IMR-90 (cell line): Measurements from ENCODE around the gene MAMLD1. TPM values are rescaled to one million over a fixed set of nuclear protein-coding genes. Genes with fewer than 3 reads are reported as not detected.

Experiments
- ATAC-seq: fragments of 200-7000 bp; cut with Tn5 transposase; 2 replicates; pipeline ENCODE4 v1.9.1; 2020; ENCODE audit warnings: low read depth, mild to moderate bottlenecking, moderate library complexity
- BruUV-seq: library from RNA; stranded (reverse); fragments of 400-500 nt; replicated peaks from 2 replicates; lab custom pipeline; 2021; lab: Mats Ljungman, UMichigan
- CTCF ChIA-PET: fragments of 300-600 bp; formaldehyde crosslinking; extraction: SDS; loops from one replicate; lab custom pipeline; 2021; ENCODE audit warnings: antibody characterized with exemption; lab: Yijun Ruan, JAX
- POLR2A ChIA-PET: fragments of 300-600 bp; sonication (Branson Sonifier 250); formaldehyde crosslinking; loops from one replicate; lab custom pipeline; 2022; ENCODE audit warnings: antibody characterized with exemption; ENCODE audit not compliant: unreplicated experiment; lab: Charles Lee
- DNase-seq: peaks from one replicate; pipeline ENCODE4 v3.0.0; 2013
- H2AFZ ChIP-seq: replicated peaks from 2 replicates; pipeline ENCODE3; 2013; ENCODE audit warnings: low read length, mild to moderate bottlenecking; ENCODE audit not compliant: poor library complexity
- H2AK5ac ChIP-seq: 2 replicates; pipeline ENCODE4 v1.6.1; 2013; ENCODE audit warnings: low read depth, low read length, inconsistent platforms
- H2AK9ac ChIP-seq: replicated peaks from 2 replicates; pipeline ENCODE3; 2013; ENCODE audit warnings: mild to moderate bottlenecking, low read depth, low read length, moderate library complexity; ENCODE audit not compliant: poor library complexity
- H2BK120ac ChIP-seq: 2 replicates; pipeline ENCODE4 v1.6.1; 2013; ENCODE audit warnings: low read depth, low read length, inconsistent platforms
- H2BK15ac ChIP-seq: 3 replicates; pipeline ENCODE4 v1.6.1; 2013; ENCODE audit warnings: low read depth, low read length, inconsistent platforms
- H2BK20ac ChIP-seq: 2 replicates; pipeline ENCODE4 v1.6.1; 2013; ENCODE audit warnings: low read depth, mild to moderate bottlenecking, inconsistent platforms, low read length, moderate library complexity
- H2BK5ac ChIP-seq: 2 replicates; pipeline ENCODE4 v1.6.1; 2013; ENCODE audit warnings: mild to moderate bottlenecking, low read depth, low read length, inconsistent platforms; ENCODE audit not compliant: poor library complexity, severe bottlenecking
- H3K14ac ChIP-seq: replicated peaks from 2 replicates; pipeline ENCODE4 v1.6.1; 2013; ENCODE audit warnings: low read depth, low read length, inconsistent platforms
- H3K18ac ChIP-seq: 2 replicates; pipeline ENCODE4 v1.6.1; 2013; ENCODE audit warnings: low read depth, low read length, control low read depth
- H3K23ac ChIP-seq: 2 replicates; pipeline ENCODE4 v1.6.1; 2013; ENCODE audit warnings: low read depth, low read length, inconsistent platforms
- H3K27ac ChIP-seq: 2 replicates; pipeline ENCODE4 v1.5.1; 2013; ENCODE audit warnings: mild to moderate bottlenecking, control low read depth, low read length; ENCODE audit not compliant: insufficient read depth
- H3K27me3 ChIP-seq: 2 replicates; pipeline ENCODE4 v1.6.1; 2013; ENCODE audit warnings: low read length; ENCODE audit not compliant: control insufficient read depth, insufficient read depth
- H3K36me3 ChIP-seq: 2 replicates; pipeline ENCODE4 v1.6.1; 2013; ENCODE audit warnings: low read length, mixed read lengths; ENCODE audit not compliant: control insufficient read depth, insufficient read depth
- H3K4ac ChIP-seq: 2 replicates; pipeline ENCODE4 v1.6.1; 2013; ENCODE audit warnings: low read depth, low read length, inconsistent platforms
- H3K4me1 ChIP-seq: 2 replicates; pipeline ENCODE4 v1.6.1; 2013; ENCODE audit warnings: low read length, mixed read lengths; ENCODE audit not compliant: control insufficient read depth, insufficient read depth
- H3K4me2 ChIP-seq: 2 replicates; pipeline ENCODE4 v1.6.1; 2013; ENCODE audit warnings: low read depth, mild to moderate bottlenecking, control low read depth, low read length, moderate library complexity
- H3K4me3 ChIP-seq: 2 replicates; pipeline ENCODE4 v1.5.1; 2013; ENCODE audit warnings: low read depth, mild to moderate bottlenecking, control low read depth, low read length, moderate library complexity; ENCODE audit not compliant: insufficient read depth
- H3K56ac ChIP-seq: 2 replicates; pipeline ENCODE4 v1.6.1; 2013; ENCODE audit warnings: low read length, inconsistent platforms; ENCODE audit not compliant: insufficient read depth; ENCODE audit errors: extremely low read depth
- H3K79me1 ChIP-seq, 2 experiments: 2 replicates each; pipeline ENCODE4 v1.6.1; 2013; ENCODE audit warnings: low read length in 2 of 2, inconsistent platforms in 1 of 2, low read depth in 1 of 2
- H3K9ac ChIP-seq: 2 replicates; pipeline ENCODE4 v1.6.1; 2013; ENCODE audit warnings: low read depth, low read length, control low read depth
- H3K9me1 ChIP-seq: 2 replicates; pipeline ENCODE4 v1.6.1; 2013; ENCODE audit warnings: low read length, inconsistent platforms; ENCODE audit not compliant: insufficient read depth
- H3K9me3 ChIP-seq: 2 replicates; pipeline ENCODE4 v1.6.1; 2013; ENCODE audit warnings: low read length; ENCODE audit not compliant: control insufficient read depth, insufficient read depth
- H4K20me1 ChIP-seq: 2 replicates; pipeline ENCODE4 v1.6.1; 2013; ENCODE audit warnings: low read length, inconsistent platforms; ENCODE audit not compliant: insufficient read depth
- H4K5ac ChIP-seq: 2 replicates; pipeline ENCODE4 v1.6.1; 2013; ENCODE audit warnings: mild to moderate bottlenecking, low read depth, low read length, control low read depth
- H4K8ac ChIP-seq, 2 experiments: 2 replicates each; pipeline ENCODE4 v1.6.1; 2013; ENCODE audit warnings: low read depth in 2 of 2, low read length in 2 of 2, control low read depth in 1 of 2, inconsistent platforms in 1 of 2
- H4K91ac ChIP-seq: 2 replicates; pipeline ENCODE4 v1.6.1; 2013; ENCODE audit warnings: low read depth, low read length, inconsistent platforms; ENCODE audit not compliant: insufficient read depth
- BHLHE40 ChIP-seq: fragments of 150-350 bp; IDR thresholded peaks from 2 replicates; pipeline ENCODE4 v1.6.1; 2016; ENCODE audit warnings: mild to moderate bottlenecking, low read depth, low read length
- CEBPB ChIP-seq: IDR thresholded peaks from 2 replicates; pipeline ENCODE4 v1.6.1; 2012; ENCODE audit warnings: low read depth, low read length, improper control_type of control experiment
- CHD1 ChIP-seq: IDR thresholded peaks from 2 replicates; pipeline ENCODE4 v1.6.1; 2012; ENCODE audit warnings: low read depth, low read length, improper control_type of control experiment
- CTCF ChIP-seq: conservative IDR thresholded peaks from 2 replicates; pipeline ENCODE4 v1.5.1; 2012; ENCODE audit warnings: mild to moderate bottlenecking, low read depth, low read length, improper control_type of control experiment
- FOS ChIP-seq: fragments of 150-350 bp; IDR thresholded peaks from 2 replicates; pipeline ENCODE4 v1.6.1; 2016; ENCODE audit warnings: low read depth, low read length
- MAZ ChIP-seq: IDR thresholded peaks from 2 replicates; pipeline ENCODE4 v1.6.1; 2012; ENCODE audit warnings: low read depth, mild to moderate bottlenecking, low read length, improper control_type of control experiment, moderate library complexity, borderline replicate concordance
- MXI1 ChIP-seq: IDR thresholded peaks from 2 replicates; pipeline ENCODE4 v1.6.1; 2012; ENCODE audit warnings: low read depth, mild to moderate bottlenecking, low read length, moderate library complexity, borderline replicate concordance
- NFE2L2 ChIP-seq: fragments of 150-350 bp; IDR thresholded peaks from 2 replicates; pipeline ENCODE4 v1.6.1; 2016; ENCODE audit warnings: low read depth, mild to moderate bottlenecking, low read length
- RAD21 ChIP-seq: IDR thresholded peaks from 2 replicates; pipeline ENCODE4 v1.6.1; 2012; ENCODE audit warnings: low read length, improper control_type of control experiment
- RCOR1 ChIP-seq: IDR thresholded peaks from 2 replicates; pipeline ENCODE4 v1.6.1; 2012; ENCODE audit warnings: mild to moderate bottlenecking, low read length, improper control_type of control experiment; ENCODE audit not compliant: insufficient replicate concordance
- WGBS, 2 experiments: methylation state at CpG; one replicate each; pipeline versions ENCODE4 v1.1.5 to v1.1.7; 2013; ENCODE audit warnings: missing lambda C conversion rate in 2 of 2; ENCODE audit not compliant: insufficient read length in 1 of 2; ENCODE audit errors: extremely low coverage in 2 of 2; 5-methylcytosine and 5-hydroxymethylcytosine counted together
- dilution Hi-C: fragments of 300-500 bp; cut with HindIII; formaldehyde crosslinking; loops from one replicate; pipeline ENCODE4 v1.14.3; 2018; ENCODE audit warnings: low sequenced_read_pairs; ENCODE audit not compliant: unreplicated experiment
- in situ Hi-C: fragments of 300-500 bp; cut with MboI; formaldehyde crosslinking; loops from 3 replicates; pipeline ENCODE4 v1.14.3; 2019; ENCODE audit warnings: low sequenced_read_pairs, inconsistent platforms, mixed read lengths
- intact Hi-C: fragments of 100-400 bp; cut with micrococcal nuclease; formaldehyde crosslinking; loops from 2 replicates; pipeline ENCODE4 v1.10.0; 2022
- polyA plus RNA-seq, 3 experiments: library from polyadenylated mRNA; depleted of rRNA; stranded (reverse); fragments of >200 nt; gene quantifications; 2 replicates each; pipeline ENCODE4 v1.2.3, GENCODE V29; 2012; ENCODE audit warnings: low replicate concordance in 1 of 3
- total RNA-seq: library from RNA; depleted of rRNA; stranded (reverse); fragments of >200 nt; gene quantifications from 2 replicates; pipeline ENCODE4 v1.2.3, GENCODE V29; 2012
- TF ChIP-seq, protein P1 (sequence below): fragments of 150-350 bp; IDR thresholded peaks from 2 replicates; pipeline ENCODE4 v1.6.1; 2017; ENCODE audit warnings: mild to moderate bottlenecking, antibody characterized with exemption, low read length, low read depth
- TF ChIP-seq, protein P2 (sequence below): fragments of 150-350 bp; IDR thresholded peaks from 2 replicates; pipeline ENCODE4 v1.6.1; 2016; ENCODE audit warnings: low read depth, mild to moderate bottlenecking, low read length, moderate library complexity, borderline replicate concordance

The MAMLD1 gene
- total and polyA plus RNA-seq, 2 of the 4 experiments (the other 2 are of a cell fraction), result 1.4 to 11.0 TPM

GRCh38 chrX:150352114-150352513 is 11.0 kb upstream of the MAMLD1 start:
- Histone ChIP-seq H2BK5ac (no peak overlapping the region), H2AK5ac (no peak overlapping the region), H3K9me3 (no peaks in the 10 kb centered on the region), H2AK9ac (no peak overlapping the region), H2BK120ac (no peak overlapping the region; the same call in 1 of the 2 replicates), H4K5ac (no peak overlapping the region), H3K36me3 (no peaks in the 10 kb centered on the region), H3K4me2 (no peak overlapping the region), H3K4ac (no peak overlapping the region), H3K4me3 (no peak overlapping the region), H3K14ac (no peak overlapping the region), H3K23ac (no peak overlapping the region), H2AFZ (peak overlapping the region; percentile 9), H3K9me1 (no peaks in the 10 kb centered on the region), H3K56ac (no peak overlapping the region), H3K27me3 (peaks cover 9% of the 10 kb centered on the region), H2BK20ac (no peak overlapping the region), H2BK15ac (no peak overlapping the region), H4K20me1 (no peaks in the 10 kb centered on the region), H4K91ac (peak overlapping the region; percentile 32; the same call in 1 of the 2 replicates), H3K18ac (no peak overlapping the region), H3K27ac (no peak overlapping the region), H3K4me1 (peaks cover 3% of the 10 kb centered on the region; the same call in 1 of the 2 replicates), H3K9ac (no peak overlapping the region), H3K79me1 (no peaks in the 10 kb centered on the region), H4K8ac (peak overlapping the region; percentile 22 to 31; a peak in 1 of 4 replicates)
- ATAC-seq, result no peak
- BruUV-seq, result no TSS peak
- ChIA-PET POLR2A (no interaction called here), CTCF (no interaction called here)
- dilution Hi-C loops, result no loop called here
- 25% methylated on average over 1 of the region's 3 CpGs; no CpG with 5 or more reads in 1 of the 2 experiments for WGBS, 2 experiments
- TF ChIP-seq, protein P1, sequence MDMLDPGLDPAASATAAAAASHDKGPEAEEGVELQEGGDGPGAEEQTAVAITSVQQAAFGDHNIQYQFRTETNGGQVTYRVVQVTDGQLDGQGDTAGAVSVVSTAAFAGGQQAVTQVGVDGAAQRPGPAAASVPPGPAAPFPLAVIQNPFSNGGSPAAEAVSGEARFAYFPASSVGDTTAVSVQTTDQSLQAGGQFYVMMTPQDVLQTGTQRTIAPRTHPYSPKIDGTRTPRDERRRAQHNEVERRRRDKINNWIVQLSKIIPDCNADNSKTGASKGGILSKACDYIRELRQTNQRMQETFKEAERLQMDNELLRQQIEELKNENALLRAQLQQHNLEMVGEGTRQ, result no peak
- TF ChIP-seq CEBPB (no peak), CHD1 (no peak), MXI1 (no peak), RAD21 (no peak), NFE2L2 (no peak), BHLHE40 (no peak), RCOR1 (no peak), CTCF (no peak), MAZ (no peak), FOS (no peak)
- TF ChIP-seq, protein P2, sequence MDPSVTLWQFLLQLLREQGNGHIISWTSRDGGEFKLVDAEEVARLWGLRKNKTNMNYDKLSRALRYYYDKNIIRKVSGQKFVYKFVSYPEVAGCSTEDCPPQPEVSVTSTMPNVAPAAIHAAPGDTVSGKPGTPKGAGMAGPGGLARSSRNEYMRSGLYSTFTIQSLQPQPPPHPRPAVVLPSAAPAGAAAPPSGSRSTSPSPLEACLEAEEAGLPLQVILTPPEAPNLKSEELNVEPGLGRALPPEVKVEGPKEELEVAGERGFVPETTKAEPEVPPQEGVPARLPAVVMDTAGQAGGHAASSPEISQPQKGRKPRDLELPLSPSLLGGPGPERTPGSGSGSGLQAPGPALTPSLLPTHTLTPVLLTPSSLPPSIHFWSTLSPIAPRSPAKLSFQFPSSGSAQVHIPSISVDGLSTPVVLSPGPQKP, result no peak
- peak; percentile 41 for DNase-seq
- in situ Hi-C loops, result loop anchor here (25.0 kb wide), 2 partner anchors 360 to 390 kb away; no protein-coding TSS in a partner anchor
- intact Hi-C loops, result no loop called here
